GM19463 (cell line): ENCODE results near the gene WARS2.

Experiments used
- ATAC-seq: cut with Tn5 transposase; IDR thresholded peaks from one replicate; pipeline ENCODE4 v1.9.1; 2021; ENCODE audit warnings: mild to moderate bottlenecking, moderate library complexity; ENCODE audit not compliant: unreplicated experiment

The WARS2 gene

GRCh38 chr1:119038363-119038762, 102.1 kb downstream of the WARS2 start:
- no peak for ATAC-seq

- no peak for ATAC-seq
These were observed 106.1 kb downstream of the WARS2 start for GRCh38 chr1:119034359-119034758.

- ATAC-seq: no peak
These were observed 107.5 kb downstream of the WARS2 start for GRCh38 chr1:119032986-119033385.

GRCh38 chr1:119027759-119028158, 112.7 kb downstream of the WARS2 start:
- ATAC-seq: no peak

- no peak for ATAC-seq
These were observed 113.5 kb downstream of the WARS2 start for GRCh38 chr1:119026956-119027355.

- no peak for ATAC-seq
These were observed 124.9 kb downstream of the WARS2 start for GRCh38 chr1:119015547-119015946.

GRCh38 chr1:119012383-119012782, 128.1 kb downstream of the WARS2 start:
- ATAC-seq: no peak

- ATAC-seq: no peak
These were observed 128.7 kb downstream of the WARS2 start for GRCh38 chr1:119011706-119012105.

- no peak for ATAC-seq
These were observed 129.3 kb downstream of the WARS2 start for GRCh38 chr1:119011116-119011515.

- ATAC-seq: no peak
These were observed 130.3 kb downstream of the WARS2 start for GRCh38 chr1:119010201-119010600.

GRCh38 chr1:119009312-119009655, 131.2 kb downstream of the WARS2 start:
- no peak for ATAC-seq

- peak; percentile 37 for ATAC-seq
These were observed 131.8 kb downstream of the WARS2 start for GRCh38 chr1:119008483-119009311.

GRCh38 chr1:119007670-119008482, 132.6 kb downstream of the WARS2 start:
- peak; percentile 25 for ATAC-seq

- no peak for ATAC-seq
These were observed 133.1 kb downstream of the WARS2 start for GRCh38 chr1:119007339-119007669.

- ATAC-seq: no peak
These were observed 133.8 kb downstream of the WARS2 start for GRCh38 chr1:119006406-119007279.

- no peak for ATAC-seq
These were observed 134.6 kb downstream of the WARS2 start for GRCh38 chr1:119005724-119006405.

GRCh38 chr1:119004781-119005180, 135.7 kb downstream of the WARS2 start:
- ATAC-seq: no peak

- no peak for ATAC-seq
These were observed 136.3 kb downstream of the WARS2 start for GRCh38 chr1:119004129-119004527.

GRCh38 chr1:119003413-119004128, 136.9 kb downstream of the WARS2 start:
- no peak for ATAC-seq

GRCh38 chr1:119002028-119002686, 138.3 kb downstream of the WARS2 start:
- no peak for ATAC-seq
